IMR-90 (cell line): ENCODE data around the gene DNAH3. TPM values are rescaled to one million over a fixed set of nuclear protein-coding genes. Genes with fewer than 3 reads are reported as not detected.

Experiments used
- ATAC-seq: fragments of 200-7000 bp; cut with Tn5 transposase; 2 replicates; pipeline ENCODE4 v1.9.1; 2020; ENCODE audit warnings: low read depth, mild to moderate bottlenecking, moderate library complexity
- BruUV-seq: library from RNA; stranded (reverse); fragments of 400-500 nt; replicated peaks from 2 replicates; lab custom pipeline; 2021; lab: Mats Ljungman, UMichigan
- CTCF ChIA-PET: fragments of 300-600 bp; formaldehyde crosslinking; extraction: SDS; loops from one replicate; lab custom pipeline; 2021; ENCODE audit warnings: antibody characterized with exemption; lab: Yijun Ruan, JAX
- POLR2A ChIA-PET: fragments of 300-600 bp; sonication (Branson Sonifier 250); formaldehyde crosslinking; loops from one replicate; lab custom pipeline; 2022; ENCODE audit warnings: antibody characterized with exemption; ENCODE audit not compliant: unreplicated experiment; lab: Charles Lee
- DNase-seq: peaks from one replicate; pipeline ENCODE4 v3.0.0; 2013
- H2AFZ ChIP-seq: replicated peaks from 2 replicates; pipeline ENCODE3; 2013; ENCODE audit warnings: low read length, mild to moderate bottlenecking; ENCODE audit not compliant: poor library complexity
- H2AK5ac ChIP-seq: 2 replicates; pipeline ENCODE4 v1.6.1; 2013; ENCODE audit warnings: low read depth, low read length, inconsistent platforms
- H2AK9ac ChIP-seq: replicated peaks from 2 replicates; pipeline ENCODE3; 2013; ENCODE audit warnings: mild to moderate bottlenecking, low read depth, low read length, moderate library complexity; ENCODE audit not compliant: poor library complexity
- H2BK120ac ChIP-seq: 2 replicates; pipeline ENCODE4 v1.6.1; 2013; ENCODE audit warnings: low read depth, low read length, inconsistent platforms
- H2BK15ac ChIP-seq: 3 replicates; pipeline ENCODE4 v1.6.1; 2013; ENCODE audit warnings: low read depth, low read length, inconsistent platforms
- H2BK20ac ChIP-seq: 2 replicates; pipeline ENCODE4 v1.6.1; 2013; ENCODE audit warnings: low read depth, mild to moderate bottlenecking, inconsistent platforms, low read length, moderate library complexity
- H2BK5ac ChIP-seq: 2 replicates; pipeline ENCODE4 v1.6.1; 2013; ENCODE audit warnings: mild to moderate bottlenecking, low read depth, low read length, inconsistent platforms; ENCODE audit not compliant: poor library complexity, severe bottlenecking
- H3K14ac ChIP-seq: replicated peaks from 2 replicates; pipeline ENCODE4 v1.6.1; 2013; ENCODE audit warnings: low read depth, low read length, inconsistent platforms
- H3K18ac ChIP-seq: 2 replicates; pipeline ENCODE4 v1.6.1; 2013; ENCODE audit warnings: low read depth, low read length, control low read depth
- H3K23ac ChIP-seq: 2 replicates; pipeline ENCODE4 v1.6.1; 2013; ENCODE audit warnings: low read depth, low read length, inconsistent platforms
- H3K27ac ChIP-seq: 2 replicates; pipeline ENCODE4 v1.5.1; 2013; ENCODE audit warnings: mild to moderate bottlenecking, control low read depth, low read length; ENCODE audit not compliant: insufficient read depth
- H3K27me3 ChIP-seq: 2 replicates; pipeline ENCODE4 v1.6.1; 2013; ENCODE audit warnings: low read length; ENCODE audit not compliant: control insufficient read depth, insufficient read depth
- H3K36me3 ChIP-seq: 2 replicates; pipeline ENCODE4 v1.6.1; 2013; ENCODE audit warnings: low read length, mixed read lengths; ENCODE audit not compliant: control insufficient read depth, insufficient read depth
- H3K4ac ChIP-seq: 2 replicates; pipeline ENCODE4 v1.6.1; 2013; ENCODE audit warnings: low read depth, low read length, inconsistent platforms
- H3K4me1 ChIP-seq: 2 replicates; pipeline ENCODE4 v1.6.1; 2013; ENCODE audit warnings: low read length, mixed read lengths; ENCODE audit not compliant: control insufficient read depth, insufficient read depth
- H3K4me2 ChIP-seq: 2 replicates; pipeline ENCODE4 v1.6.1; 2013; ENCODE audit warnings: low read depth, mild to moderate bottlenecking, control low read depth, low read length, moderate library complexity
- H3K4me3 ChIP-seq: 2 replicates; pipeline ENCODE4 v1.5.1; 2013; ENCODE audit warnings: low read depth, mild to moderate bottlenecking, control low read depth, low read length, moderate library complexity; ENCODE audit not compliant: insufficient read depth
- H3K56ac ChIP-seq: 2 replicates; pipeline ENCODE4 v1.6.1; 2013; ENCODE audit warnings: low read length, inconsistent platforms; ENCODE audit not compliant: insufficient read depth; ENCODE audit errors: extremely low read depth
- H3K79me1 ChIP-seq, 2 experiments: 2 replicates each; pipeline ENCODE4 v1.6.1; 2013; ENCODE audit warnings: low read length in 2 of 2, inconsistent platforms in 1 of 2, low read depth in 1 of 2
- H3K9ac ChIP-seq: 2 replicates; pipeline ENCODE4 v1.6.1; 2013; ENCODE audit warnings: low read depth, low read length, control low read depth
- H3K9me1 ChIP-seq: 2 replicates; pipeline ENCODE4 v1.6.1; 2013; ENCODE audit warnings: low read length, inconsistent platforms; ENCODE audit not compliant: insufficient read depth
- H3K9me3 ChIP-seq: 2 replicates; pipeline ENCODE4 v1.6.1; 2013; ENCODE audit warnings: low read length; ENCODE audit not compliant: control insufficient read depth, insufficient read depth
- H4K20me1 ChIP-seq: 2 replicates; pipeline ENCODE4 v1.6.1; 2013; ENCODE audit warnings: low read length, inconsistent platforms; ENCODE audit not compliant: insufficient read depth
- H4K5ac ChIP-seq: 2 replicates; pipeline ENCODE4 v1.6.1; 2013; ENCODE audit warnings: mild to moderate bottlenecking, low read depth, low read length, control low read depth
- H4K8ac ChIP-seq, 2 experiments: 2 replicates each; pipeline ENCODE4 v1.6.1; 2013; ENCODE audit warnings: low read depth in 2 of 2, low read length in 2 of 2, control low read depth in 1 of 2, inconsistent platforms in 1 of 2
- H4K91ac ChIP-seq: 2 replicates; pipeline ENCODE4 v1.6.1; 2013; ENCODE audit warnings: low read depth, low read length, inconsistent platforms; ENCODE audit not compliant: insufficient read depth
- MAFK ChIP-seq: IDR thresholded peaks from 2 replicates; pipeline ENCODE4 v1.6.1; 2012; ENCODE audit warnings: low read depth, low read length, improper control_type of control experiment
- MAZ ChIP-seq: IDR thresholded peaks from 2 replicates; pipeline ENCODE4 v1.6.1; 2012; ENCODE audit warnings: low read depth, mild to moderate bottlenecking, low read length, improper control_type of control experiment, moderate library complexity, borderline replicate concordance
- NFE2L2 ChIP-seq: fragments of 150-350 bp; IDR thresholded peaks from 2 replicates; pipeline ENCODE4 v1.6.1; 2016; ENCODE audit warnings: low read depth, mild to moderate bottlenecking, low read length
- POLR2A ChIP-seq: IDR thresholded peaks from 2 replicates; pipeline ENCODE4 v1.6.1; 2012; ENCODE audit warnings: mild to moderate bottlenecking, low read depth, low read length
- RCOR1 ChIP-seq: IDR thresholded peaks from 2 replicates; pipeline ENCODE4 v1.6.1; 2012; ENCODE audit warnings: mild to moderate bottlenecking, low read length, improper control_type of control experiment; ENCODE audit not compliant: insufficient replicate concordance
- RFX5 ChIP-seq: IDR thresholded peaks from 2 replicates; pipeline ENCODE4 v1.8.0; 2012; ENCODE audit warnings: low read depth, mild to moderate bottlenecking, low read length, moderate library complexity
- SMC3 ChIP-seq: fragments of 150-350 bp; IDR thresholded peaks from 2 replicates; pipeline ENCODE4 v1.6.1; 2016; ENCODE audit warnings: low read depth, mild to moderate bottlenecking, antibody characterized with exemption, low read length, moderate library complexity
- WGBS, 2 experiments: methylation state at CpG; one replicate each; pipeline versions ENCODE4 v1.1.5 to v1.1.7; 2013; ENCODE audit warnings: missing lambda C conversion rate in 2 of 2; ENCODE audit not compliant: insufficient read length in 1 of 2; ENCODE audit errors: extremely low coverage in 2 of 2; 5-methylcytosine and 5-hydroxymethylcytosine counted together
- dilution Hi-C: fragments of 300-500 bp; cut with HindIII; formaldehyde crosslinking; loops from one replicate; pipeline ENCODE4 v1.14.3; 2018; ENCODE audit warnings: low sequenced_read_pairs; ENCODE audit not compliant: unreplicated experiment
- in situ Hi-C: fragments of 300-500 bp; cut with MboI; formaldehyde crosslinking; loops from 3 replicates; pipeline ENCODE4 v1.14.3; 2019; ENCODE audit warnings: low sequenced_read_pairs, inconsistent platforms, mixed read lengths
- intact Hi-C: fragments of 100-400 bp; cut with micrococcal nuclease; formaldehyde crosslinking; loops from 2 replicates; pipeline ENCODE4 v1.10.0; 2022
- polyA plus RNA-seq, 3 experiments: library from polyadenylated mRNA; depleted of rRNA; stranded (reverse); fragments of >200 nt; gene quantifications; 2 replicates each; pipeline ENCODE4 v1.2.3, GENCODE V29; 2012; ENCODE audit warnings: low replicate concordance in 1 of 3
- total RNA-seq: library from RNA; depleted of rRNA; stranded (reverse); fragments of >200 nt; gene quantifications from 2 replicates; pipeline ENCODE4 v1.2.3, GENCODE V29; 2012
- TF ChIP-seq, protein P1 (sequence below): fragments of 150-350 bp; IDR thresholded peaks from 2 replicates; pipeline ENCODE4 v1.6.1; 2016; ENCODE audit warnings: low read depth, mild to moderate bottlenecking, low read length, moderate library complexity, borderline replicate concordance

DNAH3 gene
- total and polyA plus RNA-seq, 2 of the 4 experiments (the other 2 are of a cell fraction) = not detected

DNA sequence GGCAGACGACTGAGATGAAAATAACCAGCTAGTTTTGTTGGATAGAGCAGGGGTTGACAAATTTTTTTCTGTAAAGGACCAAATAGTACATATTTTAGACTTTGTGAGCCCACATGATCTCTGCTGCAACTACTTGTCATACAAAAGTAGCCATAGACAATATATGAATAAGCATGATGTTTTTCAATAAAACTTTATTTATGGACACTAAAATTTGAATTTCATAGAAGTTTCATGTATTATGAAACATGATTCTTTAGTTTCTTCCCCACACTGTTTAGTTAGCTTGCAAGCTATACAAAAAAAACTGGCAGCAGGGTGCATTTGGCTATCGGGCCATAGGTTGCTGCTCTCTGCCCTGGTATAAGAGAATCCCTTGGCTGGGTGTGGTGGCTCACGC lies 193.5 kb downstream of the DNAH3 start:
- no peaks in the 10 kb centered on the region for H3K27me3 ChIP-seq
- no CpG with 5 or more reads among the region's 3 CpGs for WGBS, 2 experiments
- no peak overlapping the region for H4K5ac ChIP-seq
- ChIA-PET CTCF (interaction anchor here (0.6 to 0.7 kb wide), 2 partner anchors 102 to 158 kb away, joined by 4 to 5 read pairs; no protein-coding TSS in a partner anchor), POLR2A (no interaction called here)
- no peak overlapping the region for H3K4ac ChIP-seq
- H2BK15ac ChIP-seq = no peak overlapping the region
- peaks cover 2% of the 10 kb centered on the region; the same call in 1 of the 2 replicates for H3K4me1 ChIP-seq
- no peaks in the 10 kb centered on the region for H3K9me1 ChIP-seq
- dilution Hi-C loops (no loop called here), in situ Hi-C loops (no loop called here), intact Hi-C loops (no loop called here)
- no peak overlapping the region for H3K14ac ChIP-seq
- H4K8ac ChIP-seq = no peak overlapping the region
- H3K56ac ChIP-seq = no peak overlapping the region
- H4K20me1 ChIP-seq = no peaks in the 10 kb centered on the region
- H2BK5ac ChIP-seq = no peak overlapping the region
- no peak overlapping the region for H3K4me3 ChIP-seq
- H2BK20ac ChIP-seq = no peak overlapping the region
- no TSS peak for BruUV-seq
- no peak overlapping the region for H4K91ac ChIP-seq
- H3K79me1 ChIP-seq = no peaks in the 10 kb centered on the region
- no peak overlapping the region for H3K9ac ChIP-seq
- H3K9me3 ChIP-seq = no peaks in the 10 kb centered on the region
- DNase-seq (no peak), ATAC-seq (no peak)
- H3K36me3 ChIP-seq = no peaks in the 10 kb centered on the region
- H2AK5ac ChIP-seq = no peak overlapping the region
- H2AK9ac ChIP-seq = no peak overlapping the region
- TF ChIP-seq NFE2L2 (no peak), SMC3 (no peak), POLR2A (no peak), MAZ (no peak), RFX5 (no peak), MAFK (no peak), RCOR1 (no peak)
- TF ChIP-seq, protein P1, sequence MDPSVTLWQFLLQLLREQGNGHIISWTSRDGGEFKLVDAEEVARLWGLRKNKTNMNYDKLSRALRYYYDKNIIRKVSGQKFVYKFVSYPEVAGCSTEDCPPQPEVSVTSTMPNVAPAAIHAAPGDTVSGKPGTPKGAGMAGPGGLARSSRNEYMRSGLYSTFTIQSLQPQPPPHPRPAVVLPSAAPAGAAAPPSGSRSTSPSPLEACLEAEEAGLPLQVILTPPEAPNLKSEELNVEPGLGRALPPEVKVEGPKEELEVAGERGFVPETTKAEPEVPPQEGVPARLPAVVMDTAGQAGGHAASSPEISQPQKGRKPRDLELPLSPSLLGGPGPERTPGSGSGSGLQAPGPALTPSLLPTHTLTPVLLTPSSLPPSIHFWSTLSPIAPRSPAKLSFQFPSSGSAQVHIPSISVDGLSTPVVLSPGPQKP = no peak
- no peak overlapping the region for H3K4me2 ChIP-seq
- no peak overlapping the region for H2AFZ ChIP-seq
- no peak overlapping the region for H3K18ac ChIP-seq
- no peak overlapping the region for H3K27ac ChIP-seq
- H2BK120ac ChIP-seq = no peak overlapping the region
- H3K23ac ChIP-seq = no peak overlapping the region
